PC-9 (cell line): Measurements from ENCODE around the gene IL23R. TPM values are rescaled to one million over a fixed set of nuclear protein-coding genes. Genes with fewer than 3 reads are reported as not detected.
"Not testable (repeated sequence)": the region's sequence is repeated elsewhere in the genome, so short reads cannot be mapped to it uniquely, and the experiment has no call there.

Experiments
- BruUV-seq: library from RNA; stranded (reverse); fragments of 400-500 nt; replicated peaks from 2 replicates; lab custom pipeline; 2021; lab: Mats Ljungman, UMichigan
- CTCF ChIA-PET: fragments of 300-600 bp; sonication (Branson Sonifier 250); formaldehyde crosslinking; loops from one replicate; lab custom pipeline; 2022; ENCODE audit warnings: antibody characterized with exemption; lab: Charles Lee
- POLR2A ChIA-PET: fragments of 300-600 bp; sonication (Branson Sonifier 250); formaldehyde crosslinking; loops from one replicate; lab custom pipeline; 2022; ENCODE audit warnings: antibody characterized with exemption; ENCODE audit not compliant: unreplicated experiment; lab: Charles Lee
- DNase-seq, 2 experiments: peaks; one replicate each; pipeline versions ENCODE4 v3.0.0 to v3.0.0-alpha.2; 2015 to 2022; ENCODE audit warnings: mixed read lengths in 1 of 2
- H2AFZ ChIP-seq: fragments of 200-600 bp; sonication (generic); 2 replicates; pipeline ENCODE4 v1.8.1; 2017; ENCODE audit warnings: antibody characterized with exemption
- H3F3A ChIP-seq: fragments of 200-600 bp; sonication (generic); 2 replicates; pipeline ENCODE4 v1.8.1; 2017; ENCODE audit warnings: antibody characterized with exemption, mild to moderate bottlenecking, low read depth; ENCODE audit not compliant: insufficient read depth
- H3K27ac ChIP-seq: fragments of 200-600 bp; sonication (generic); 2 replicates; pipeline ENCODE4 v1.6.1; 2016; ENCODE audit warnings: mixed run types
- H3K27me3 ChIP-seq: fragments of 200-600 bp; sonication (generic); 2 replicates; pipeline ENCODE4 v1.6.1; 2016; ENCODE audit warnings: low read depth, mixed run types; ENCODE audit not compliant: insufficient read depth
- H3K36me3 ChIP-seq: fragments of 200-600 bp; sonication (generic); 2 replicates; pipeline ENCODE4 v1.6.1; 2016; ENCODE audit warnings: low read depth, mixed run types
- H3K4me1 ChIP-seq: fragments of 200-600 bp; sonication (generic); replicated peaks from 2 replicates; pipeline ENCODE4 v1.6.1; 2016; ENCODE audit warnings: mixed run types; ENCODE audit not compliant: insufficient read depth
- H3K4me2 ChIP-seq: fragments of 200-600 bp; sonication (generic); 2 replicates; pipeline ENCODE4 v1.6.1; 2017; ENCODE audit warnings: mixed run types
- H3K4me3 ChIP-seq: fragments of 200-600 bp; sonication (generic); 2 replicates; pipeline ENCODE4 v1.6.1; 2016; ENCODE audit warnings: mixed run types
- H3K79me2 ChIP-seq: fragments of 200-600 bp; sonication (generic); 2 replicates; pipeline ENCODE4 v1.6.1; 2017; ENCODE audit warnings: low read depth, mixed run types
- H3K9me2 ChIP-seq: fragments of 200-600 bp; sonication (generic); 2 replicates; pipeline ENCODE4 v1.8.1; 2017; ENCODE audit warnings: mild to moderate bottlenecking; ENCODE audit not compliant: insufficient read depth
- H3K9me3 ChIP-seq: fragments of 200-600 bp; sonication (generic); 2 replicates; pipeline ENCODE4 v1.8.1; 2016; ENCODE audit warnings: low read depth; ENCODE audit not compliant: insufficient read depth
- H4K20me1 ChIP-seq: fragments of 200-600 bp; sonication (generic); 2 replicates; pipeline ENCODE4 v1.8.1; 2017; ENCODE audit not compliant: insufficient read depth
- EZH2 ChIP-seq: fragments of 200-600 bp; sonication (generic); IDR thresholded peaks from 2 replicates; pipeline ENCODE4 v1.8.0; 2017; ENCODE audit warnings: antibody characterized with exemption, low read depth
- intact Hi-C: fragments of 100-400 bp; cut with micrococcal nuclease; formaldehyde crosslinking; loops from one replicate; pipeline ENCODE4 v1.10.0; 2022; ENCODE audit not compliant: unreplicated experiment
- total RNA-seq: library from RNA; stranded (reverse); gene quantifications from 2 replicates; pipeline ENCODE4 v1.2.3, GENCODE V29; 2021
- TF ChIP-seq, protein P1 (sequence below): fragments of 200-600 bp; sonication (generic); conservative IDR thresholded peaks from 2 replicates; pipeline ENCODE4 v1.6.1; 2017; ENCODE audit warnings: mixed run types, antibody characterized with exemption, mild to moderate bottlenecking, moderate library complexity

The IL23R gene
- total RNA-seq, 1 experiment from 2014 or later: not detected

DNA sequence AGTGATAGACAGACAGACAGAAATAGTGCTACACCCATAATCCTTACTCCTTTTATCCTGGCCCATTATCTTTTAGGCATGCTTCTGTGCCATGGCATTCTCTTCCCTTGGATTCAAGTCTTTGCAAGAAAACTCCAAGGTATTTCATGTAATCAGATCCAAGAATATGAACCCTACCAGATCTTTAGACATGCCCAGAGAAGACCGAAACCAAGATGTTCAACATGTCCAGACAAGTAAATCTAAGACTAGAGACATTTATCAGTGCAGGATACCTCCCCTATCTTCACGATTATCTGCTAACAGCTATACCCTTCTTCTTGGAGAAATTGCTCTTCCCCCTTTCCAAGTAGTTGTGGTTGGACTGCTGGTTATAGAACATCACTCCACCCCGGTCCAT is 19.7 kb upstream of the IL23R start:
- Histone ChIP-seq H3K4me3 (no peak overlapping the region), H3K79me2 (no peaks in the 10 kb centered on the region), H3F3A (no peaks in the 10 kb centered on the region), H2AFZ (no peak overlapping the region), H3K9me2 (no peaks in the 10 kb centered on the region), H3K4me2 (no peak overlapping the region), H3K27me3 (no peaks in the 10 kb centered on the region), H3K4me1 (no peaks in the 10 kb centered on the region), H3K9me3 (no peaks in the 10 kb centered on the region), H3K27ac (no peak overlapping the region), H3K36me3 (no peaks in the 10 kb centered on the region), H4K20me1 (no peaks in the 10 kb centered on the region)
- POLR2A ChIA-PET: no interaction called here
- TF ChIP-seq, protein P1, sequence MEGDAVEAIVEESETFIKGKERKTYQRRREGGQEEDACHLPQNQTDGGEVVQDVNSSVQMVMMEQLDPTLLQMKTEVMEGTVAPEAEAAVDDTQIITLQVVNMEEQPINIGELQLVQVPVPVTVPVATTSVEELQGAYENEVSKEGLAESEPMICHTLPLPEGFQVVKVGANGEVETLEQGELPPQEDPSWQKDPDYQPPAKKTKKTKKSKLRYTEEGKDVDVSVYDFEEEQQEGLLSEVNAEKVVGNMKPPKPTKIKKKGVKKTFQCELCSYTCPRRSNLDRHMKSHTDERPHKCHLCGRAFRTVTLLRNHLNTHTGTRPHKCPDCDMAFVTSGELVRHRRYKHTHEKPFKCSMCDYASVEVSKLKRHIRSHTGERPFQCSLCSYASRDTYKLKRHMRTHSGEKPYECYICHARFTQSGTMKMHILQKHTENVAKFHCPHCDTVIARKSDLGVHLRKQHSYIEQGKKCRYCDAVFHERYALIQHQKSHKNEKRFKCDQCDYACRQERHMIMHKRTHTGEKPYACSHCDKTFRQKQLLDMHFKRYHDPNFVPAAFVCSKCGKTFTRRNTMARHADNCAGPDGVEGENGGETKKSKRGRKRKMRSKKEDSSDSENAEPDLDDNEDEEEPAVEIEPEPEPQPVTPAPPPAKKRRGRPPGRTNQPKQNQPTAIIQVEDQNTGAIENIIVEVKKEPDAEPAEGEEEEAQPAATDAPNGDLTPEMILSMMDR: no peak
- no peak for TF ChIP-seq EZH2
- intact Hi-C loops: no loop called here
- no TSS peak for BruUV-seq
- DNase-seq: no peak
- CTCF ChIA-PET: no interaction called here

- not testable (repeated sequence) for H3K27ac ChIP-seq, H3K4me2 ChIP-seq, H3K9me2 ChIP-seq, H3K4me3 ChIP-seq, H3K27me3 ChIP-seq, H3K79me2 ChIP-seq, BruUV-seq, H3K36me3 ChIP-seq, H4K20me1 ChIP-seq, H2AFZ ChIP-seq, H3K9me3 ChIP-seq, H3K4me1 ChIP-seq, H3F3A ChIP-seq, DNase-seq
- ChIA-PET CTCF (interaction anchor here (2.0 kb wide), 1 partner anchor 152 kb away, joined by 21 read pairs; no protein-coding TSS in a partner anchor), POLR2A (interaction anchor here (0.6 kb wide), 1 partner anchor 63 kb away, joined by 3 read pairs; no protein-coding TSS in a partner anchor)
- intact Hi-C loops: loop anchor here (2.0 kb wide), 1 partner anchor 383 kb away; no protein-coding TSS in a partner anchor
Measured at GRCh38 chr1:67147973-67148372, 18.3 kb upstream of the IL23R start.

DNA sequence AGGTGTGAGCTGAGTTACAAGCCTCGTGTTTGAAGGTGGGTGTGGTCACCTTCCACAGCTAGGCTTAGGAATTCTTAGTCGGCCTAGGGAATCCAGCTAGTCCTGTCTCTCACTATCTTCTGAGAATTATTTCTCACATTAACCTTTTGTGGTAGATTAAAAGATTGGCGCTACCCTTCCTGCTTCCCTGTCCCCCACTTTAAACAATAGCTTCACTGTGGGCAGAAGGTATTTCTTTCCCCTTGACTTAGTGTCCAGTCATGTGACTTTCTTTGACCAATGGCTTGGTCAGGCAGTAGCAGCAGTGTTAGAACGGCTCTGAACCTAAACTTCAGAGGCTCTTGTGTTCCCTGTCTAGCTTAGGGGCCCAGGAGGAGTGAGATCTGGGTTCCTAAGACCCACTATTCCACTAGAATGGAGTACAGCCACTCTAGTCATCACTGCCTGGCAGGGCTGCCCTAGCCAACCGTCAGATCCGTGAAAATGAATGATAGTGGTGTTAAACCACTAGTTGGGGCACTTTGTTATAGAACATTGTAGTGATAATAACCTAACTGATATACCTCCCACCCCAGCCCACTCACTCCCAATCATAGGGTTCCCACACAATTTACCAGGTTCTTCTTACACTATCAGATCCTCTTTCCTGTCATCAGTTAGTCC is 17.6 kb upstream of the IL23R start:
- TF ChIP-seq, protein P1: no peak
- TF ChIP-seq EZH2: no peak
- no peak overlapping the region for H3K27ac ChIP-seq
- peak; percentile 10 to 55 for DNase-seq
- no TSS peak for BruUV-seq
- no peaks in the 10 kb centered on the region for H3K9me2 ChIP-seq
- H3K4me3 ChIP-seq: no peak overlapping the region
- intact Hi-C loops: loop anchor here (1.0 to 2.0 kb wide), 2 partner anchors 152 to 384 kb away; no protein-coding TSS in a partner anchor
- no peaks in the 10 kb centered on the region for H3F3A ChIP-seq
- H3K27me3 ChIP-seq: no peaks in the 10 kb centered on the region
- 0 out of 2 replicates have a peak overlapping the region, but pooled peaks have one; percentile 4 for H3K4me2 ChIP-seq
- H3K79me2 ChIP-seq: no peaks in the 10 kb centered on the region
- CTCF ChIA-PET: interaction anchor here (0.6 to 2.0 kb wide), 3 partner anchors 153 to 817 kb away, joined by 3 to 21 read pairs (median 4); no protein-coding TSS in a partner anchor
- H3K36me3 ChIP-seq: no peaks in the 10 kb centered on the region
- H3K9me3 ChIP-seq: no peaks in the 10 kb centered on the region
- no peaks in the 10 kb centered on the region for H4K20me1 ChIP-seq
- no peaks in the 10 kb centered on the region for H3K4me1 ChIP-seq
- peak overlapping the region; percentile 34; the same call in 1 of the 2 replicates for H2AFZ ChIP-seq
- POLR2A ChIA-PET: interaction anchor here (0.6 kb wide), 1 partner anchor 63 kb away, joined by 3 read pairs; no protein-coding TSS in a partner anchor
